Uterus (tissue), 2 donors: ENCODE results near the gene MVK.

Experiments used
- CTCF ChIP-seq, 4 experiments: fragments of 200-600 bp in 2 of 4; fragments of 450-650 bp in 2 of 4; sonication (generic) in 2 of 4; IDR thresholded peaks; one replicate each; pipeline ENCODE4 v1.5.1; 2016 to 2019; ENCODE audit warnings: antibody characterized with exemption in 4 of 4, mild to moderate bottlenecking in 2 of 4, moderate library complexity in 1 of 4
- POLR2A ChIP-seq, 2 donors: fragments of 450-650 bp; IDR thresholded peaks; one replicate each; pipeline ENCODE4 v1.6.1; 2016; ENCODE audit warnings: antibody characterized with exemption in 2 of 2, mild to moderate bottlenecking in 1 of 2, moderate library complexity in 1 of 2

- no peak for TF ChIP-seq CTCF (IDR thresholded peaks at IDR 0.05)
- TF ChIP-seq POLR2A (IDR thresholded peaks at IDR 0.05) = no peak
Observed at GRCh38 chr12:109542014-109542413, 31.6 kb upstream of the MVK start.
